Measurements from ENCODE around the gene TMEM196.

DNA sequence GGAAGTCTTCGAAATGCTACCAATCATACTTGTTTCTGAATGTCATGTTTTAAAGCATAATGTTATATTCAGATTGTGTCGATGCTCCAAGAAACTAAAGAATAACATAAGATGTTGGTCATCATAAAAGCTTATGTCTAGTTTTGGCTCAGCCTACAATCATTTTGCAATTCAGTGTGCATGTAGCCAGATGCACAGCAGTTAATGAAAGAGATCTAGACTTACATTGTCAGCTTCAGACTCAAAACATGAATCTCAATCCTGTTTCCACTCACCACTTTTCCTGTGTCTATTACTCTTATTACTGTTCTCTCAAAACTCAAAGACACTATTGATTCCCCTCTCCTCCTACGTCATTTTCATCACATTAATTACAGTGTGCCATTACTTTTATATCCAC is 21.4 kb downstream of the TMEM196 start:
- TF ChIP-seq EZH2 (IDR thresholded peaks at IDR 0.05): no peak
- TF ChIP-seq POLR2AphosphoS5 (IDR thresholded peaks at IDR 0.05; ENCODE audit: borderline replicate concordance, low read depth, low read length): no peak
- TF ChIP-seq FOXP2 (optimal IDR thresholded peaks at IDR 0.05; ENCODE audit: control extremely low read depth, extremely low read length, insufficient read depth): no peak
